IPS DF 6.9 (cell line): ENCODE results near the gene IREB2.

Source experiments
- DNase-seq: peaks from one replicate; pipeline ENCODE4 v3.0.0-alpha.2; 2013; ENCODE audit warnings: low read depth, low spot score
- H3K27ac ChIP-seq: one replicate; pipeline ENCODE4 v1.5.1; 2013; ENCODE audit warnings: low read length, control low read depth
- H3K27me3 ChIP-seq: 2 replicates; pipeline ENCODE4 v1.6.1; 2013; ENCODE audit warnings: mild to moderate bottlenecking, low read length; ENCODE audit not compliant: control insufficient read depth, insufficient read depth
- H3K36me3 ChIP-seq: 2 replicates; pipeline ENCODE4 v1.6.1; 2013; ENCODE audit warnings: low read length; ENCODE audit not compliant: control insufficient read depth, insufficient read depth
- H3K4me1 ChIP-seq: 2 replicates; pipeline ENCODE4 v1.6.1; 2013; ENCODE audit warnings: low read length; ENCODE audit not compliant: control insufficient read depth, insufficient read depth
- H3K4me3 ChIP-seq: 2 replicates; pipeline ENCODE4 v1.5.1; 2013; ENCODE audit warnings: mild to moderate bottlenecking, low read length
- H3K9me3 ChIP-seq: 2 replicates; pipeline ENCODE4 v1.6.1; 2013; ENCODE audit warnings: low read length, inconsistent platforms; ENCODE audit not compliant: control insufficient read depth, insufficient read depth
- WGBS: extraction: QIAGEN DNeasy Blood & Tissue Kit; methylation state at CpG from one replicate; pipeline ENCODE4 v1.1.7; 2013; ENCODE audit warnings: mixed read lengths, missing lambda C conversion rate; ENCODE audit not compliant: insufficient read length, insufficient coverage; 5-methylcytosine and 5-hydroxymethylcytosine counted together

IREB2 gene

DNA sequence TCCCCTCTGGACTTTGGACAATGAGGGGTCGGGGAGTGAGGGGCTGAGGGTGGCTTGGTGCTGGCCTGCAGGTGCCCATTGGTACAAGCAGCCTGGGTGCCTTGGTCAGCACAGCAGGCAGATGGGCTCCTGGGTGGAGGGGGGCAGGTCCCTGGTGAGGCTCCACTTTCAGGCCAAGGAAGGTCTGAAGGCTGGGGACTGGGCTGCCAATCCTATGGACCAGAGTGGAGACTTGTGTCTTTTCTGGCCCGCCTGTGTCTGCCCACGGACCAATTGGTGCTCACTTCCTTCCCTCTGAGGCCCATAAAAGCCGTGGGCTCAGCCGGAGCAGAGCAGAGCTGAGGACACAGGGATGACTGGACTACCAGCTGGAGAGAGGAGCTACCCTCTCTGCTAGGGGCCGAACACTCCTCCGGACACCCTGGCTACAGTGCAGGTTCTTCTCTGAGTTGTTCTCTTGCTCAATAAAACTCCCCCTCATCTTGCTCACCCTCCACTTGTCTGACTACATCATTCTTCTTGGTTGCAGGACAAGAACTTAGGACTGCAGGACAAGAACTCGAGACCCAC, 31.9 kb upstream of the IREB2 start:
- Histone ChIP-seq H3K9me3 (no peaks in the 10 kb centered on the region), H3K27me3 (0 out of 2 replicates have a peak, but pooled peaks cover 1% of the 10 kb centered on the region), H3K4me3 (no peak overlapping the region), H3K27ac (no peak overlapping the region), H3K36me3 (no peaks in the 10 kb centered on the region), H3K4me1 (0 out of 2 replicates have a peak, but pooled peaks cover 2% of the 10 kb centered on the region)
- WGBS, result no CpG with 5 or more reads among the region's 8 CpGs
- DNase-seq, result no peak

DNA sequence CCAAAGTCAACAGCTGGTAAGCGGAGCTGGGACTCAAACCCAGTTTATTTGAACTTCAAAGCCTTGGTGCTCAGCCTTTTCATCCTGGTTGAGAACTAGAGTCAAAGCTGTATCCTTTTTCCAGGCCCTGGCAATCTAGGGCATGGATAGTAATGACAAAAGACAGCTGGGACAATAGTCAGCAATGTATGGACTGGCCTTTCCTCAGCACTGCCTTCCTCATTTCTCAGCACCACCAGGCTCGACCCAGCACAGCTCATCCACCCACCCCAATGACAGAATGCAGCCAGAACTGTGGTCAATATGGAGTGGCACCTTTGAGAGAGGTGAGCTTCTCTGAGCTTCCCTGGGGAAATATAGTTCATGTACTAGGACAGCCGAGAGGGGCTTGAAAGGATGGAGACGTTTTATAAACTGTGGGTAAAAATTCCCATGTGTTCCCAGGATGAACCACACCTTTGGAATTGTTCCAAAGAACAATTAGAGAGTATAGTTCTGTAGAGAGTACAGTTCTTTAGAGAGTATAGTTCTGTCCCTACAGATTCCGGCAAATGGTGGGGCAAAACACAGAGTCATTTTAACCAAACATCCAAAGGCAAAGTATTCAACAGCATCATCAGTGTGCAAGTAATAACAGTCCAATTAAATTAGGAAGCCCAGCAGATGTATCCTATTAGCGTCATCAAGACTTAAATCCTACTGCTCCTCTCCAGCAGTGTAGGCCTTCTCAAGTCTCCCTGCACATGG, 30.2 kb upstream of the IREB2 start:
- H3K9me3 ChIP-seq, result no peaks in the 10 kb centered on the region
- no CpG with 5 or more reads among the region's 6 CpGs for WGBS
- DNase-seq, result no peak
- H3K4me1 ChIP-seq, result 0 out of 2 replicates have a peak, but pooled peaks cover 2% of the 10 kb centered on the region
- H3K36me3 ChIP-seq, result no peaks in the 10 kb centered on the region
- no peak overlapping the region for H3K4me3 ChIP-seq
- no peak overlapping the region for H3K27ac ChIP-seq
- H3K27me3 ChIP-seq, result 0 out of 2 replicates have a peak, but pooled peaks cover 1% of the 10 kb centered on the region

DNA sequence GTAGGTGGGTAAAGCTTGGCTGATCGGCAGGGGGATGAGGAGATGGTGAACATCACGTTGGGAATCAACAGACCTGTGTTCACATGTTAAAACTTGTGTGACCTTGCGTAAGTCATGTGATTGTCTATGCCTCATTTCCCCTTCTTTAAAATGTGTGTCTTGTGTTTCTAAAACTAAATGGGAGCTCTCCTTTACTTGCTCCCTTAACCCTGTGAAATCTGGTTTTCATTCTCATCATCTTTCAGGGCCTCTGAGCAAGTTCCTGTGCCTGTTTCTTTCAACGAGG, 29.7 kb upstream of the IREB2 start:
- Histone ChIP-seq H3K36me3 (no peaks in the 10 kb centered on the region), H3K4me1 (0 out of 2 replicates have a peak, but pooled peaks cover 2% of the 10 kb centered on the region), H3K27me3 (0 out of 2 replicates have a peak, but pooled peaks cover 1% of the 10 kb centered on the region), H3K4me3 (no peak overlapping the region), H3K27ac (no peak overlapping the region), H3K9me3 (no peaks in the 10 kb centered on the region)
- no peak for DNase-seq
- no CpG with 5 or more reads among the region's 4 CpGs for WGBS

DNA sequence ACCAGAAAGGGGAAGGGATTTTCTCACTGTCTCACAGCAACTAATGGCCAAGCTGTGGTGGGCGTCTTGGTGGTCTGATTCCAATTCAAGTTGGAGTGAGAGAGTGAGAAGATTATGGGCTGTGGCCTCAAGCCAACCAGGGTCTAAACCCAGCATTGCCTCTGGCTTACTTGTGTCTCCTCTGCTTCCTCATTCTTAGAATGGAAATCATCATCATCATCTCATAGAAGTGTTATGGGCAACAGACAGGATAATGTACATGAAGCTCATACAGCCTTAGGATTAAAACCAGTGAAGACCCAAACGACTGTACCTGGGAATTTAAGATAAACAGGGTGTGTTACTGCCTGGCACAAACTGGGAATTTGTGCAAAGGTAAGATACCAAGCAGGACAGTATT, 29.1 kb upstream of the IREB2 start:
- Histone ChIP-seq H3K27ac (no peak overlapping the region), H3K9me3 (no peaks in the 10 kb centered on the region)
- WGBS, result no CpG with 5 or more reads among the region's 2 CpGs

DNA sequence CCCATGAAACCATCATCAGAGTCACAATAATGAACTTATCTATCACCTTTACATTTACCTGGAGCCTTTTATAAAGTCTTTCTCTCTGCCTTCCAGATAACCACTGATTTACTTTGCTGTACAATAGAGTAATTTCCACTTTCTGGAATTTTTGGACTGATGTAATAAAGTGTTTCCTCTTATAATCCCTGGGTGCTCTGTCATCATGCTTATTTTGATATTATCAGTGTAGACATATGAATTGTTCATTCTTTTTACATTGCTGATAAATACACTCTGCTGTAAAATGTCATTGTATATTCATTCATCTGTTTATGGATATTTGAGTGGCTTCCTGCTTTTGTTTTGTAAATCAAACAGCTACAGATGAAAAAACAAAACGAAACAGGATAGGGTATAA, 27.0 kb upstream of the IREB2 start:
- Histone ChIP-seq H3K4me1 (no peaks in the 10 kb centered on the region; the same call in 1 of the 2 replicates), H3K4me3 (no peak overlapping the region), H3K9me3 (no peaks in the 10 kb centered on the region), H3K27me3 (0 out of 2 replicates have a peak, but pooled peaks cover 1% of the 10 kb centered on the region), H3K27ac (no peak overlapping the region), H3K36me3 (no peaks in the 10 kb centered on the region)
- no peak for DNase-seq
- no CpG with 5 or more reads among the region's 1 CpG for WGBS

More for the DNA sequence above, 29.1 kb upstream of the IREB2 start:
- DNase-seq, result no peak
- H3K27me3 ChIP-seq, result 0 out of 2 replicates have a peak, but pooled peaks cover 1% of the 10 kb centered on the region
- peaks cover 2% of the 10 kb centered on the region; the same call in 1 of the 2 replicates for H3K4me1 ChIP-seq
- H3K4me3 ChIP-seq, result no peak overlapping the region
- no peaks in the 10 kb centered on the region for H3K36me3 ChIP-seq

DNA sequence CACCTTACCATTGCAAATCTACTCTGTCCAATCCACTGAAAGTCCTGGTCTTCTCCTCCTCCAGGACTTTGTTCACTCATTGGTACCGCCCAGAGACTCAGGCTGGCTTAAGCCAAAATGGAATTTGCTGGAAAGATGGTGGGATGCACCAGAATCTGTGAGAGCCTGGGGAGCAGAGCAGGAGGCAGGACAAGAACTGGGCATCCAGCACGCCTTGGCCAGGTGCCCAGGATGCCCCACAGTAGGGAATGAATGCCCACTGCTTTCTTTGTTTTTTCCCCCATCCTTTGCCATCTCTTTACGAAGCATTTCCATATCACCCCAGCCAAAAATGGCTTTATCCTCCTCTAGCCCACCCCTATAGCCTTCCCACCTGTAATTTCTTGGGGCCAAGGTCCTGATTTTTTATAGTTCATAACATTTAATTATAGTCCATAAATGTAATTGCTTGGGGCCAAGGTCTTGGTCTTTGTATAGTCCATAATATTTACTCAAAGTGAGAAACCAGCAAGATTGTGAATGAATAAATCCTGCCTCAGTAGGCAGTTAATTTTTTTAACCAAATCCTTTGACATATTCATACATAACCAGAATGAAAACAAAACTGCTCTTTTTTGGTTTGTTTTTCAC, 23.3 kb upstream of the IREB2 start:
- Histone ChIP-seq H3K36me3 (no peaks in the 10 kb centered on the region), H3K27ac (no peak overlapping the region), H3K4me3 (no peak overlapping the region), H3K4me1 (no peaks in the 10 kb centered on the region; the same call in 1 of the 2 replicates), H3K9me3 (no peaks in the 10 kb centered on the region), H3K27me3 (no peaks in the 10 kb centered on the region)
- DNase-seq, result no peak
- WGBS, result no CpG with 5 or more reads among the region's 3 CpGs

DNA sequence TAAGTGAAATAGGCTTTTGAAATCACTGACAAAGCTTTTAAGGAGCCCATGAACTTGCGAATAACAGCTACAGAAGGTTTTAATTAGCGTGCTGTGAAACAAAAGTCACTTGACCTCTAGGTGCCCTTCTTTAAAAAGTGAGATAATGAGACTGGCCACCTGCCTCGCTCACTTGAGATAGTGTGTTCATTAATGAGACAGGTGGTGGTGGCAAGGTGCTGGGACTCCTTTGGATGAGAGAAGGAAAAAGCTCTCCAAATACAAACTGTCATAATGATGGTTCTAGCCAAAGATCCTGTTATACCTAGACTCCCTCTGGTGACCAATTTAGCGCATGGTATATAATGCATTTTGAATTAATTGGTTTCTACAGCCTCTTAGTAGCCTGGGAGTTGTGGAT, 22.7 kb upstream of the IREB2 start:
- no peak for DNase-seq
- no peaks in the 10 kb centered on the region; the same call in 1 of the 2 replicates for H3K4me1 ChIP-seq
- no peak overlapping the region for H3K27ac ChIP-seq
- no peak overlapping the region for H3K4me3 ChIP-seq
- H3K36me3 ChIP-seq, result no peaks in the 10 kb centered on the region
- H3K9me3 ChIP-seq, result no peaks in the 10 kb centered on the region
- no peaks in the 10 kb centered on the region for H3K27me3 ChIP-seq
- WGBS, result no CpG with 5 or more reads among the region's 4 CpGs

DNA sequence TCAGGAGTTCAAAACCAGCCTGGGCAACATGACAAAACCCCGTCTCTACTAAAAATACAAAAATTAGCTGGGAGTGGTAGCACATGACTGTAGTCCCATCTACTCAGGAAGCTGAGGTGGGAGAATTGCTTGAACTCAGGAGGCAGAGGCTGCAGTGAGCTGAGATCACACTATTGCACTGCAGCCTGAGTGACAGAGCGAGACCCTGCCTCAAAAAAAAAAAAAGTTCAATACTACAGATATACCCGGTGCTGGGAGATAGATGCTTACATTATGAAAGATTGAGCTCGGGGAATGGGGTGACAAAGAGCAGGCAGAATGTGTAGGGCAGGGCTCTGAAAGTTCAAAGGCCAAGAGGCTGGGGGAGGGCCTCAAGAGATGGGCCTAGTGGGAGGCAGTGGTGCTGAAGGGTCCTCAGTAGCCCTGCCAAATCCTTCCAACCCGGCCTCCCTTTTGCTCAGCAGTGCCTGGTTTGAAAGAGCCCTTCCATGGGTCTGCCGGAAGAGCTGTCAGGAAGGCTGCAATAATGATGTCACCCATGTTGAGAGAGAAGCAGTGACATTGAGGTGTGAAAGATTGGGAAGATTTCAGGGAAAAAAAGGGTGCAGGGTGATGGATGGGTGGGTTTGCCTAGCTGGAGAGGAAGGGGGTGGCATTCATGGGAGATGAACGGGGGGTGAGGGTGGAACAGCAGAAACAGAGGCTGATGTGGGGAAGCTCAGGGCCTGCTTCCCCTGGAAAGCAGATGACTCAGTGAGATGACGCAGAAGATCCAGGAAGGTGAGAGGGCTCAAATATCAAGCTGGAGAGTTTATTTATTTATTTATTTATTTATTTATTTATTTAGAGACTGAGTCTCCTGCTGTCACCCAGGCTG, 20.0 kb upstream of the IREB2 start:
- no peaks in the 10 kb centered on the region; the same call in 1 of the 2 replicates for H3K4me1 ChIP-seq
- no peak overlapping the region for H3K27ac ChIP-seq
- H3K36me3 ChIP-seq, result no peaks in the 10 kb centered on the region
- no peak overlapping the region for H3K4me3 ChIP-seq
- no peaks in the 10 kb centered on the region for H3K9me3 ChIP-seq
- H3K27me3 ChIP-seq, result no peaks in the 10 kb centered on the region
- no CpG with 5 or more reads among the region's 8 CpGs for WGBS
- DNase-seq, result no peak

DNA sequence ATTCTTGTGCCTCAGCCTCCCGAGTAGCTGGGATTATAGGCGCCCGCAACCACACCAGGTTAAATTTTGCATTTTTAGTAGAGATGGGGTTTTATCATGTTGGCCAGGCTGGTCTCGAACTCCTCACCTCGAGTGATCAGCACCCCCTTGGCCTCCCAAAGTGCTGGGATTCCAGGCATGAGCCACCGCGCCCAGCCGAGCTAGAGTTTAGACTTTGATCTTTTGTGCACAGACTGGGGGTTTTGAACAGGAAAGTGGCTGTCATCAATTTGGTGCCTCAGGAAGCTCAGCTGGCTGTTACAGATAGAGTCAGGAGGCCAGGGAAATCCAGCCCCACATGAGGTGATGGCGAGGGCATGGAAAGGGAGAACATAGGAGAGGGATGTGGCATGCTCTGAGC, 19.3 kb upstream of the IREB2 start:
- Histone ChIP-seq H3K27me3 (no peaks in the 10 kb centered on the region), H3K36me3 (no peaks in the 10 kb centered on the region), H3K27ac (no peak overlapping the region), H3K4me3 (no peak overlapping the region), H3K4me1 (no peaks in the 10 kb centered on the region; the same call in 1 of the 2 replicates), H3K9me3 (no peaks in the 10 kb centered on the region)
- no peak for DNase-seq
- WGBS, result no CpG with 5 or more reads among the region's 9 CpGs

DNA sequence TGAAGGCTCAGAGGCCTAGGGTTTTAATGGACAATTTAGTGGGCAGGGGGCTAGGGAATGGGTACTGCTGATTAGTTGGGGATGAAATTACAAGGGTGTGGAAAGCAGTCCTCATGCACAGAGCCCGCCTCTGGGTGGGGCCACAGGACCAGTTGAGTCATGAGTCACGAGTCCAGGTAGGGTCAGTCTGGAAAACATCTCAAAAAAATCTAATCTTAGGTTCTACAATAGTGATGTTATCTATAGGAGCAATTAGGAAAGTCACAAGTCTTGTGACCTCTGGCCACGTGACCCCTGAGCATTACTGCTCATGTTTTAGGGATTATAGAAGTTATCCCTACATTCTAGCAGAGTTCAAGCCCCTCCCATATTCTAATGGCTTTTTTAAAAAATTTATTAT, 18.6 kb upstream of the IREB2 start:
- no peak for DNase-seq
- Histone ChIP-seq H3K4me3 (no peak overlapping the region), H3K27ac (no peak overlapping the region), H3K9me3 (no peaks in the 10 kb centered on the region), H3K36me3 (no peaks in the 10 kb centered on the region), H3K27me3 (no peaks in the 10 kb centered on the region), H3K4me1 (no peaks in the 10 kb centered on the region)
- WGBS, result no CpG with 5 or more reads among the region's 3 CpGs
